ENCODE data around the gene SLC6A6. TPM values are rescaled to one million over a fixed set of nuclear protein-coding genes. Genes with fewer than 3 reads are reported as not detected.

The SLC6A6 gene
- total RNA-seq: 18.1 and 19.3 TPM in 2 replicates

DNA sequence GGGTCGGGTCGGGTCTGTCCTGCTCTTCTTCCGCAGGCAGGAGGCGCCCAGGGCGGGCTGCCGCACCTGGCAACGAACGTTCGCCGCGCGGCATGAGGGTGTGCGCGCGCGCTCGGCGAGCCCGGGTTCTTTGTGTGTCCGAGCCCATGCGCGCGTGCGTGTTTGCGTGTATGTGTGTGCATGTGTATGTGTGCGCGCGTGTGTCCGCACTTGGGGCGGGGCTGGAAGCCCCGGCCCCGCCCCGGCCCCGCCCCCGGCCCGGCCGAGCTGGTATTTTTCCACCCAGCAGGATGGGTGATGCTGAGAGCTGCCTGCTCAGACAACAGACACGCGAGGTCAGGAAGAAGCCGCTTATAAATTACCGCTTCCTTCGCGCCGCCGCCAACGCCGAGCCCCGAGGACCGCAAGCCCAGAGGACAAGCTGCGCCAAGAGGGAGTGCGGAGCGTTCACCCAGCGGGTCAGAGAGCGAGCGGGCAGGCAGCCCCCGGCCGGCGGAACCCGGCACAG is at the start of gene SLC6A6:
Gene SLC6A6 (plus strand): TSS at position 303 of the 508 bp plus-strand sequence. CDS start 41,029 bp downstream, outside the sequence.

Other genes with a start within 250 kb of the SLC6A6 start
- gene XPC, start 224.0 kb upstream of the SLC6A6 start, total RNA-seq: 43.0 and 45.8 TPM in 2 replicates
- gene LSM3, start 223.8 kb upstream of the SLC6A6 start, total RNA-seq: 20.6 and 23.5 TPM in 2 replicates
- not detected in 2 replicates for gene GRIP2, start 137.7 kb downstream of the SLC6A6 start, total RNA-seq
- 7.3 and 24.8 TPM in 2 replicates for gene CCDC174, start 249.2 kb downstream of the SLC6A6 start, total RNA-seq

Data from mammary microvascular endothelial cell (primary cell).